ENCODE data around the gene TAB2. TPM values are rescaled to one million over a fixed set of nuclear protein-coding genes. Genes with fewer than 3 reads are reported as not detected.

The TAB2 gene
- total and polyA plus RNA-seq, 2 of the 8 experiments (the other 6 are each of a cell fraction or from before 2014, with no cell fraction given), result 40.4 to 63.0 TPM

DNA sequence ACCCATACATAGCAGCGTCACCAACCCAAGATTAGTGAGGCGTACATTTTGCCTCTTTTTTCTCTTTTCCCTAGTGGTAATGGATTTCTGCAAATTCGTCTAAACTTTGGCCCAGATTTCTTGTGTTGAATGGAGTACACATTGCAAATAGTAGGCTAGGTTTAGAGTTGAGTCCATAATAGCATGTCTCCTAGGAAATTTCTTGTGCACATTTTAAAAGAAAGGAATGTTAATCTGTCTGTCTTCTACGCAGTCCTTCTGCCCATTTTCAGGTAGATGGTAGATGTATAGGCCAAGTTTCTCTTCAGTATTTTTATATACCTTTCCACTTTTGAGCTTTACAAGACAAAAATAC is 15.7 kb downstream of the TAB2 start:
- H2BK15ac ChIP-seq (ENCODE audit: low read length), result no peak overlapping the region
- no peaks in the 10 kb centered on the region for H3K27me3 ChIP-seq (replicated peaks in 1 of 4; ENCODE audit: control insufficient read depth in 3 of 4, extremely low read depth in 1 of 4, insufficient read depth in 3 of 4, low read length in 3 of 4)
- H4K8ac ChIP-seq (ENCODE audit: extremely low read depth, insufficient read depth, low read length), result no peak overlapping the region
- H3K14ac ChIP-seq (ENCODE audit: insufficient read length), result no peak overlapping the region
- DNase-seq (ENCODE audit: low read depth in 1 of 2, low spot score in 2 of 2) (no peak), FAIRE-seq (no peak)
- H3K4me2 ChIP-seq (ENCODE audit: insufficient read depth in 1 of 2, low read depth in 2 of 2, low read length in 2 of 2), result no peak overlapping the region
- ChIA-PET CTCF (ENCODE audit: partially characterized antibody) (interaction anchor here (1.0 kb wide), 1 partner anchor 58 kb away, joined by 3 read pairs; no protein-coding TSS in a partner anchor), POLR2A (ENCODE audit: partially characterized antibody) (no interaction called here)
- H3K27ac ChIP-seq (ENCODE audit: low read depth, low read length), result no peak overlapping the region
- no peak overlapping the region for H3K23ac ChIP-seq (ENCODE audit: insufficient read length)
- no peaks in the 10 kb centered on the region for H3K23me2 ChIP-seq (ENCODE audit: low read depth, low read length)
- no peak overlapping the region for H4K5ac ChIP-seq (ENCODE audit: insufficient read length, low read depth, low read length)
- H3K9ac ChIP-seq (replicated peaks in 1 of 4; ENCODE audit: extremely low read depth in 1 of 4, low read depth in 3 of 4, low read length in 3 of 4), result no peak overlapping the region
- no peak overlapping the region for H2BK12ac ChIP-seq (ENCODE audit: low read depth, low read length)
- no peak overlapping the region for H3K4me3 ChIP-seq (ENCODE audit: extremely low read depth in 1 of 4, insufficient read depth in 2 of 4, low read depth in 3 of 4, low read length in 4 of 4)
- H4K20me1 ChIP-seq (replicated peaks in 1 of 2; ENCODE audit: control insufficient read depth in 1 of 2, insufficient read depth in 2 of 2, low read length in 2 of 2), result peaks cover 3 to 8% of the 10 kb centered on the region in 2 experiments
- no peaks in the 10 kb centered on the region for H3K9me3 ChIP-seq (ENCODE audit: insufficient read depth in 2 of 2, low read depth in 1 of 2, low read length in 1 of 2)
- no peak overlapping the region for H2AK5ac ChIP-seq (ENCODE audit: low read depth, low read length)
- H3K18ac ChIP-seq (ENCODE audit: extremely low read depth, low read length), result no peak overlapping the region
- no peak overlapping the region for H4K91ac ChIP-seq (replicated peaks; ENCODE audit: insufficient read length, low read length)
- no peak overlapping the region for H2BK120ac ChIP-seq (replicated peaks; ENCODE audit: low read depth, low read length)
- H3K79me1 ChIP-seq (ENCODE audit: low read depth, low read length), result no peaks in the 10 kb centered on the region; the same call in 1 of the 2 replicates
- no peak overlapping the region for H2AFZ ChIP-seq (ENCODE audit: low read length)
- no peak overlapping the region for H2BK5ac ChIP-seq (ENCODE audit: low read depth, low read length)
- no peaks in the 10 kb centered on the region for H3K36me3 ChIP-seq (ENCODE audit: control insufficient read depth in 2 of 4, insufficient read depth in 4 of 4, low read length in 3 of 4)
- no peak overlapping the region for H2BK20ac ChIP-seq (ENCODE audit: low read length)
- H3K56ac ChIP-seq (replicated peaks; ENCODE audit: insufficient read length, low read depth, low read length), result no peak overlapping the region
- H3K4ac ChIP-seq (replicated peaks; ENCODE audit: insufficient read length, low read depth, low read length), result no peak overlapping the region
- peaks cover 0 to 21% (median 9%) of the 10 kb centered on the region in 4 experiments; a peak in 6 of 7 replicates for H3K4me1 ChIP-seq (replicated peaks in 1 of 4; ENCODE audit: control insufficient read depth in 3 of 4, insufficient read depth in 4 of 4, low read length in 3 of 4)
- H3K79me2 ChIP-seq (ENCODE audit: control insufficient read depth in 1 of 2, insufficient read depth in 2 of 2, low read length in 2 of 2), result peaks cover 25 to 100% of the 10 kb centered on the region in 2 experiments
- 85% methylated on average over 4 of the region's 4 CpGs; no CpG with 5 or more reads in 1 of the 2 experiments for WGBS, 2 experiments (ENCODE audit: extremely low coverage in 1 of 2, insufficient coverage in 1 of 2, insufficient read length in 1 of 2, insufficient replicate concordance in 2 of 2, low coverage in 1 of 2, low lambda C conversion rate in 2 of 2, missing lambda C conversion rate in 1 of 2)
- TF ChIP-seq JUN (IDR thresholded peaks at IDR 0.05; ENCODE audit: low read depth, low read length) (no peak), EGR1 (IDR thresholded peaks at IDR 0.05; ENCODE audit: borderline replicate concordance, low read depth, low read length) (no peak), RFX5 (IDR thresholded peaks at IDR 0.05; ENCODE audit: borderline replicate concordance, low read depth, low read length) (no peak), SP1 (IDR thresholded peaks at IDR 0.05; ENCODE audit: low read depth, low read length) (no peak), CHD2 (IDR thresholded peaks at IDR 0.05; ENCODE audit: low read length) (no peak), NANOG (IDR thresholded peaks at IDR 0.05; ENCODE audit: insufficient read depth, low read depth, low read length, poor library complexity, severe bottlenecking) (no peak), SIX5 (IDR thresholded peaks at IDR 0.05; ENCODE audit: low read depth, low read length) (no peak), HDAC6 (IDR thresholded peaks at IDR 0.05; ENCODE audit: low read depth, low read length) (no peak), KDM5A (IDR thresholded peaks at IDR 0.05; ENCODE audit: low read length) (no peak), MAFK (IDR thresholded peaks at IDR 0.05; ENCODE audit: low read depth, low read length) (no peak), KDM4A (IDR thresholded peaks at IDR 0.05; ENCODE audit: low read depth, low read length, severe bottlenecking) (no peak)
- TF ChIP-seq, protein P1, sequence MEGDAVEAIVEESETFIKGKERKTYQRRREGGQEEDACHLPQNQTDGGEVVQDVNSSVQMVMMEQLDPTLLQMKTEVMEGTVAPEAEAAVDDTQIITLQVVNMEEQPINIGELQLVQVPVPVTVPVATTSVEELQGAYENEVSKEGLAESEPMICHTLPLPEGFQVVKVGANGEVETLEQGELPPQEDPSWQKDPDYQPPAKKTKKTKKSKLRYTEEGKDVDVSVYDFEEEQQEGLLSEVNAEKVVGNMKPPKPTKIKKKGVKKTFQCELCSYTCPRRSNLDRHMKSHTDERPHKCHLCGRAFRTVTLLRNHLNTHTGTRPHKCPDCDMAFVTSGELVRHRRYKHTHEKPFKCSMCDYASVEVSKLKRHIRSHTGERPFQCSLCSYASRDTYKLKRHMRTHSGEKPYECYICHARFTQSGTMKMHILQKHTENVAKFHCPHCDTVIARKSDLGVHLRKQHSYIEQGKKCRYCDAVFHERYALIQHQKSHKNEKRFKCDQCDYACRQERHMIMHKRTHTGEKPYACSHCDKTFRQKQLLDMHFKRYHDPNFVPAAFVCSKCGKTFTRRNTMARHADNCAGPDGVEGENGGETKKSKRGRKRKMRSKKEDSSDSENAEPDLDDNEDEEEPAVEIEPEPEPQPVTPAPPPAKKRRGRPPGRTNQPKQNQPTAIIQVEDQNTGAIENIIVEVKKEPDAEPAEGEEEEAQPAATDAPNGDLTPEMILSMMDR (IDR thresholded peaks at IDR 0.05; ENCODE audit: control extremely low read depth in 1 of 3, insufficient read depth in 1 of 3, low read depth in 1 of 3, low read length in 3 of 3), result no peak
